HL-60 (cell line): ENCODE results near the gene SELENOW.
"Not testable (repeated sequence)": the region's sequence is repeated elsewhere in the genome, so short reads cannot be mapped to it uniquely, and the experiment has no call there.

ENCODE experiments used
- CTCF ChIP-seq: IDR thresholded peaks from one replicate; pipeline ENCODE4 v1.5.1; 2011; ENCODE audit warnings: low read length, control low read depth, inconsistent platforms; ENCODE audit not compliant: insufficient read depth
- GABPA ChIP-seq: IDR thresholded peaks from 2 replicates; pipeline ENCODE4 v1.6.1; 2012; ENCODE audit warnings: low read depth
- POLR2AphosphoS5 ChIP-seq: IDR thresholded peaks from 2 replicates; pipeline ENCODE4 v1.6.1; 2012; ENCODE audit warnings: low read depth
- REST ChIP-seq: IDR thresholded peaks from 2 replicates; pipeline ENCODE4 v1.6.1; 2012; ENCODE audit warnings: low read depth; ENCODE audit not compliant: insufficient replicate concordance
- SPI1 ChIP-seq: IDR thresholded peaks from 2 replicates; pipeline ENCODE4 v1.6.1; 2012; ENCODE audit warnings: low read depth, mild to moderate bottlenecking, borderline replicate concordance

DNA sequence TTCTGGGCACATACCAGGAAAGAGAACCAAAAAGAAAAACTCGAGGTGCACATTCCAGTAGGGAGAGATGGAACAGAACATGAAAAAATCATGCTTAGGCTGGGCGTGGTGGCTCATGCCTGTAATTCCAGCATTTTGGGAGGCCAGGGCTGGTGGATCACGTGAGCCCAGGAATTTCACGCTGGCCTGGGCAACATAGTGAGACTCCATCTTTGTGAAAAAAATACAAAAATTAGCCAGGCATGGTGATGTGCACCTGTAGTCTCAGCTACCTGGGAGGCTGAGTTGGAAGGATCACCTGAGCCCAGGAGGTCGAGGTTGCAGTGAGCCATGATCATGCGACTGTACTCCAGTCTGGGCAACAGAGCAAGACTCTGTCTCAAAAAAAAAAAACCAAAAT, 7.2 kb upstream of the SELENOW start:
- TF ChIP-seq CTCF, POLR2AphosphoS5, GABPA, REST, SPI1: not testable (repeated sequence)
